Mesodermal cell (in vitro differentiated cells): ENCODE data around the gene MTUS2.
"Not testable (repeated sequence)": the region's sequence is repeated elsewhere in the genome, so short reads cannot be mapped to it uniquely, and the experiment has no call there.

Source experiments
- H3K27ac ChIP-seq: 2 replicates; pipeline ENCODE4 v1.7.0; 2013; ENCODE audit warnings: mild to moderate bottlenecking, low read depth, low read length, moderate library complexity; ENCODE audit not compliant: severe bottlenecking
- H3K36me3 ChIP-seq: 2 replicates; pipeline ENCODE4 v1.7.1; 2013; ENCODE audit warnings: mild to moderate bottlenecking, low read length, moderate library complexity; ENCODE audit not compliant: control insufficient read depth, insufficient read depth
- H3K4me1 ChIP-seq: one replicate; pipeline ENCODE4 v1.7.1; 2013; ENCODE audit warnings: mild to moderate bottlenecking, low read length; ENCODE audit not compliant: insufficient read depth, control insufficient read depth, poor library complexity, severe bottlenecking
- H3K4me3 ChIP-seq: 2 replicates; pipeline ENCODE4 v1.7.0; 2013; ENCODE audit warnings: low read length, control low read depth, mild to moderate bottlenecking; ENCODE audit not compliant: insufficient read depth, poor library complexity, severe bottlenecking; ENCODE audit errors: extremely low read depth
- H3K9me3 ChIP-seq: 2 replicates; pipeline ENCODE4 v1.7.1; 2013; ENCODE audit warnings: mild to moderate bottlenecking, low read length, moderate library complexity; ENCODE audit not compliant: control insufficient read depth
- WGBS, 2 experiments: methylation state at CpG; one replicate each; pipeline ENCODE4 v1.1.5; 2013; ENCODE audit warnings: missing lambda C conversion rate in 2 of 2; ENCODE audit not compliant: insufficient coverage in 2 of 2; 5-methylcytosine and 5-hydroxymethylcytosine counted together

The MTUS2 gene

GRCh38 chr13:29175250-29175873 lies 355.2 kb downstream of the MTUS2 start:
- Histone ChIP-seq H3K4me1 (no peaks in the 10 kb centered on the region), H3K4me3 (no peak overlapping the region), H3K9me3 (peaks cover 30% of the 10 kb centered on the region), H3K36me3 (no peaks in the 10 kb centered on the region), H3K27ac (no peak overlapping the region)
- WGBS, 2 experiments, result 87 to 100% methylated on average over 1 to 2 of the region's 3 CpGs

GRCh38 chr13:29180055-29180454 lies 359.9 kb downstream of the MTUS2 start:
- Histone ChIP-seq H3K4me1 (no peaks in the 10 kb centered on the region), H3K9me3 (peaks cover 15% of the 10 kb centered on the region), H3K27ac (no peak overlapping the region), H3K4me3 (no peak overlapping the region), H3K36me3 (no peaks in the 10 kb centered on the region)
- WGBS, 2 experiments, result no CpG with 5 or more reads among the region's 1 CpG

DNA sequence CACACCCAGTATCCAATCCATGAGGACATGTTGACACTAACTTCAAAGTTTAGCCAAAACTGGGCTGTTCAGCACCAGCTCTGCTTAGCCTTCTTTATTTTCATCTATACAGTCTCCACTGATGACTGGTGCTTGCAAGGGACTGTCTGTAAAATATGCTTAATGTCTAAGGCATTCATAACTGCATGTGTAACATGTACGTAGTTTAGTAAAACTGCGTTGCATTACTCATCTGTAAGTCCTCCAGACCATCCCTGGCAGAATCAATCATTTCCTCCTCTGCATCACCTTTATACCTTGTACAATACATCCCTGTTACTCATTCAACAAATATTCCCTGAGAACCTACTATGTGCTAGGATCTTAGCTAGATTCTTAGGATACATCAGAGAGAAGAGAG lies 362.1 kb downstream of the MTUS2 start:
- Histone ChIP-seq H3K4me3 (no peak overlapping the region), H3K27ac (no peak overlapping the region), H3K9me3 (peaks cover 13% of the 10 kb centered on the region), H3K36me3 (no peaks in the 10 kb centered on the region), H3K4me1 (no peaks in the 10 kb centered on the region)
- WGBS, 2 experiments, result 84 to 100% methylated on average over 2 of the region's 2 CpGs

- Histone ChIP-seq H3K9me3 (peaks cover 17% of the 10 kb centered on the region), H3K27ac (no peak overlapping the region), H3K4me3 (no peak overlapping the region), H3K36me3 (no peaks in the 10 kb centered on the region), H3K4me1 (no peaks in the 10 kb centered on the region)
- 71 to 82% methylated on average over 1 of the region's 2 CpGs for WGBS, 2 experiments
Observed at GRCh38 chr13:29185926-29186325, 365.8 kb downstream of the MTUS2 start.

DNA sequence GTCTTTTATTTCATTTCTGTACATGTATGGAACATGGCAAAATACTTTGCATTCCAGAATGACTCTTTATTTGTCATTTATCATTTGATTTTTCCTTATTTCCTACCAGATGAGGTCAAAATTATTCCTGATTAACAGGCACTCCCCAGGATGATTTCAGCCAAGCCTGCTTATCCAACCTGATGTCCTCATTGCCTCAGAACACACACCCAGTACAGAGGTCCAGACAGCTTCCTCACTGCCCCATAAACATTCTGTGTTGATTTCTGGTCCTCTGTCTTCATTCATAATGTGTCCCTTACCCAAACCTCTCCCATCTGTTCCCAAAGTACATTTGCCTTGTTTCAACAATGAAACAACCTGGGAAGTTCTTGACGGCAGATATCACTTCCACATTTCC lies 367.4 kb downstream of the MTUS2 start:
- Histone ChIP-seq H3K27ac (no peak overlapping the region), H3K36me3 (no peaks in the 10 kb centered on the region), H3K4me3 (no peak overlapping the region), H3K4me1 (no peaks in the 10 kb centered on the region), H3K9me3 (peaks cover 17% of the 10 kb centered on the region)
- WGBS, 2 experiments, result no CpG with 5 or more reads among the region's 1 CpG

DNA sequence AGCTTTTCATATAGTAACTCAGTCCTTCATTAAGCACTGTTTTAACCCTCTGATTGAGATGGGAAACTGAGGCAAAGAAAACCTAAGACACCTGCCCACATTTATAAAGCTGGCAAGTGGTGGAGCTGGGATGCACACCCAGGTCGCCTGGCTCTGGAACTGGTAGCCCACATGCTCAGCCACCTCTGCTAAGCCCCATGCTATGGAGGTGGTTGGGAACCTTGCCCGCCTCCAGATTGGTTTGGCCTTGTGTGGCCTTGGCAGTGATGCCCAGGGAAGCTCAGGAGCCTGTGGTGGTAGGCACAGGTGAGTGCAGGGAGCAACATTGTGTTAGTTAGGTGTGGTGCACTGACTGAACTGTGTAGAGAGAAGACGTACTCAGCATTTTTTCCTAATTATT lies 370.2 kb downstream of the MTUS2 start:
- no peak overlapping the region for H3K4me3 ChIP-seq
- H3K27ac ChIP-seq, result no peak overlapping the region
- WGBS, 2 experiments, result 46 to 63% methylated on average over 1 to 2 of the region's 3 CpGs
- no peaks in the 10 kb centered on the region for H3K36me3 ChIP-seq
- no peaks in the 10 kb centered on the region for H3K4me1 ChIP-seq
- H3K9me3 ChIP-seq, result peaks cover 11% of the 10 kb centered on the region

- H3K27ac ChIP-seq, result no peak overlapping the region
- H3K36me3 ChIP-seq, result no peaks in the 10 kb centered on the region
- H3K9me3 ChIP-seq, result peaks cover 14% of the 10 kb centered on the region
- H3K4me1 ChIP-seq, result no peaks in the 10 kb centered on the region
- no peak overlapping the region for H3K4me3 ChIP-seq
- 17% methylated on average over 1 of the region's 1 CpG; no CpG with 5 or more reads in 1 of the 2 experiments for WGBS, 2 experiments
Observed at GRCh38 chr13:29193083-29193482, 372.9 kb downstream of the MTUS2 start.

DNA sequence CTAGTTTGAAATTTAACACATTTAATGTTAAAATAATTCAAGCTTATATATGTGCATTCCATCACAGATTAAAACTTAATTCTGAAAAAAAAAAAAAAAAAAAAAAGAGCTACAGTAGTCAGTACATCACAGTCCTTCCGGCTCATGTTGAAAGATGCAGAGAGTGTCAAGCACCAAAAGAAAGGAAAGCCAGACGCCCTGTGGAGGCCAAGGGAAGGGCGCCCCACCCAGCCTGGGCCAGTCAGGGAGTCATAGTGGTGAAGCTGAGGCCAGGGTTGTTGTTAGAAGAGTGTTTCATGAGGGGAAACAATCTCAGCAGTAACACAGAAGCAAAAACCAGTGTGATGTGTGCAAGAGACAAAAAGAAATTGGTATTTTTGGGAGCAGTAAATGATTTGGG lies 375.3 kb downstream of the MTUS2 start:
- peaks cover 12% of the 10 kb centered on the region for H3K9me3 ChIP-seq
- no peaks in the 10 kb centered on the region for H3K36me3 ChIP-seq
- H3K4me3 ChIP-seq, result no peak overlapping the region
- 19 to 46% methylated on average over 2 to 3 of the region's 3 CpGs for WGBS, 2 experiments
- H3K4me1 ChIP-seq, result no peaks in the 10 kb centered on the region
- H3K27ac ChIP-seq, result no peak overlapping the region

DNA sequence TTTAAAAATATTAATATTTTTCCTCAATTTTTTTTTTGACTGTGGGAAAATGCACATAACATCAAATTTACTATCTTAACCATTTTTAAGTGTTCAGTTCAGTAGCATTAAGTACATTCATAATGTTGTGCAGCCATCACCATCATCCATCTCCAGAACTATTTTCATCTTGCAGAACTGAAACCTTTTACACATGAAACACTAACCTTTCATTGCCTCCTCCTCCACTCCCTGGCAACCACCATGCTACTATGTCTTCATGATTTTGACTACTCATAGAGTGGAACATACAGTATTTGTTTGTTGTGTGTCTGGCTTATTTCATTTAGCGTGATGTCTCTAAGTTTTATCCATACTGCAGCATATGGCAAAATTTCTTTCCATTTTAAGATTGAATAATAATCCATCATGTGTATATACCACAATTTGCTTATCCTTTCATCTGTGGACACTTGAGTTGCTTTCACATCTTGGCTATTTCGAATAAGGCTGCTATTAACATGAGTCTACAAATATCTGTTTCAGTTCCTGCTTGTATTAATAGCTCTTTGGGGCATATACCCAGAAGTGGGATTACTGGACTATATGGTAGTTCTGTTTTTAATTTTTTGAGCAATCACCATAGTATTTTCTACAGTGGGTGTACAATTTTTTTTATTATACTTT lies 376.4 kb downstream of the MTUS2 start:
- no peaks in the 10 kb centered on the region for H3K36me3 ChIP-seq
- 60% methylated on average over 1 of the region's 2 CpGs; no CpG with 5 or more reads in 1 of the 2 experiments for WGBS, 2 experiments
- no peaks in the 10 kb centered on the region for H3K4me1 ChIP-seq
- H3K27ac ChIP-seq, result no peak overlapping the region
- no peak overlapping the region for H3K4me3 ChIP-seq
- H3K9me3 ChIP-seq, result peaks cover 11% of the 10 kb centered on the region

DNA sequence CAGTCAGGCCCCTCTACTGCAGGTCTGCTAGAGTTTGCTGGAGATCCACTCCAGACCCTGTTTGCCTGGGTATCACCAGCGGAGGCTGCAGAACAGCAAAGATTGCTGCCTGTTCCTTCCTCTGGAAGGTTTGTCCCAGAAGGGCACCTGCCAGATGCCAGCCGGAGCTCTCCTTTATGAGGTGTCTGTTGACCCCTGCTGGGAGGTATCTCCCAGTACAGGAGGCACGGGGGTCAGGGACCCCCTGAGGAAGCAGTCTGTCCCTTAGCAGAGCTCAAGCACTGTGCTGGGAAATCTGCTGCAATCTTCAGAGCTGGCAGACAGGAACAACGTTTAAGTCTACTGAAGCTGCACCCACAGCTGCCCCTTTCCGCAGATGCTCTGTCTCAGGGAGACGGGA lies 382.6 kb downstream of the MTUS2 start:
- peaks cover 31% of the 10 kb centered on the region for H3K9me3 ChIP-seq
- not testable (repeated sequence) for H3K4me3 ChIP-seq, H3K27ac ChIP-seq, H3K36me3 ChIP-seq, H3K4me1 ChIP-seq
- 75 to 85% methylated on average over 4 to 5 of the region's 6 CpGs for WGBS, 2 experiments

DNA sequence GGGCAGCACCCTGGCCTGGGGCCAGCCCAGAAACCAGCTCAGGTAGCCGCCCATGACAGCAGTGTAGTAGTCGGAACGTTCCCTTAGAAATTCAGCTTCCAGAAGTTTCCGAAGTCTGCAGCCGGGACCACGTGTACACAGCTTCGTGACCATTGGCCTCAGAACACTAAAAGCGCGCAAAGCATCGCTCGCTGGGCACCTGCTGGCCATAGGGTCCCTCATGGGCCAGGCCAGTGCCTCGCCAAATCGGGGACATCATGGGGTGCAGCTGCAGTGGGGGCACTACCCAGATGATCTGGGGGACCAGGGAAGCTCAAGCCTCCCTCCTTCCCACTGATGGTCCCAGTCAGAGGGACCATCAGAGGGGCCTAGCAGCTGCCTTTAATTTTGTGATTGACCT lies 384.5 kb downstream of the MTUS2 start:
- Histone ChIP-seq H3K4me1 (no peaks in the 10 kb centered on the region), H3K9me3 (peaks cover 38% of the 10 kb centered on the region), H3K27ac (no peak overlapping the region), H3K4me3 (no peak overlapping the region), H3K36me3 (no peaks in the 10 kb centered on the region)
- 85% methylated on average over 13 of the region's 13 CpGs for WGBS, 2 experiments
